SIG-M5 treated with dmso at 0.1 percent for 504 hours (cell line): ENCODE data around the gene NUP85.
A peak's percentile ranks its signal among the peaks of the same experiment; 100 is the strongest.
"Not testable (repeated sequence)": the region's sequence is repeated elsewhere in the genome, so short reads cannot be mapped to it uniquely, and the experiment has no call there.

Experiments used
- DNase-seq: peaks from one replicate; lab custom pipeline; 2025; ENCODE audit not compliant: unreplicated experiment; lab: John Stamatoyannopoulos, UW

The NUP85 gene

DNA sequence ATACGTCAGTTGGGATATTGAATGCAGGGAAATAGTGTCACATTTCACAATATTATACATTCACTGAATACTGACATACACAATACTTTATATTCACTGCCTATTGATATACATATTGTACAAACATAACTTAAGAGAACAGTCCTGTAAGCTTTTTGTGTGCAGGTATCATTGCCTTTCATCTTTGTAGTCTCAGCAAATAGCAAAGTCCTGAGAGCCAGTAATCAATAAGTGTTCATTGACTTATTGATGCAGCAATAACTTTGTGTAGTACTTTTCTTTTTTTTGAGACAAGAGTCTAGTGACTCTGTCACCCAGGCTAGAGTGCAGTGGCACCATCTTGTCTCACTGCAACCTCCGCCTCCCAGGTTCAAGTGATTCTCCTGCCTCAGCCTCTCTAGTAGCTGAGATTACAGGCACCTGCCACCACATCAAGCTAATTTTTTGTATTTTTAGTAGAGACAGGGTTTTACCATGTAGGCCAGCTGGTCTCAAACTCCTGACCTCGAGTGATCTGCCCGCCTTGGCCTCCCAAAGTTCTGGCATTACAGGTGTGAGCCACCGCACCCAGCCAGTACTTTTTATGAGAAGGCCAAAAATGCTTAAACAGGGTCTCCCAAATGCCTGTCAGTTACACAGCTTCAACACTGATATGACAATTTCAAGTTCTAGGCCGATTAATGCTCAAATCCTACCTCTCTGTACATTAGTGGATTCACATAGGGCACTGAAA, 5.4 kb upstream of the NUP85 start:
- no peak for DNase-seq

DNA sequence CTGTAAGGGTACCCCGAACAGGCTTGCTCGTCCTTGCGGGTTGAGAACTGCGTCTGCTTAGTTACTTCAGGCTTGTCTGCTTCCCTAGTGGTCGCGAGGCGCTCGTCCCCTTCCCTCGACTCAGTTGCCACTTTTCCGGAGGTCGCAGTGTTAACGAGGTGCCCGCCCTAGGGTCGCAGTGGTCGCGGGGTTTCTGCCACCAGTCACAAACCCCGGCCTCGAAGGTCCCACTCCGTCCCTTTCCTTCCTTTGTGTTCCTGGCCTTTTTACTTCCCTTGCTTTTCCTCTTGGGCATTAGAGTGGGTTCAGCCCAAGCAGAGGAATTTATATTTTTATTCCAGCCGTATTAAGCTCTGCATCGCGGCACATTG, 299 bp downstream of the NUP85 start:
- DNase-seq, result no peak

- DNase-seq, result not testable (repeated sequence)
These were observed 1.6 kb downstream of the NUP85 start for GRCh38 chr17:75207050-75207407.

DNA sequence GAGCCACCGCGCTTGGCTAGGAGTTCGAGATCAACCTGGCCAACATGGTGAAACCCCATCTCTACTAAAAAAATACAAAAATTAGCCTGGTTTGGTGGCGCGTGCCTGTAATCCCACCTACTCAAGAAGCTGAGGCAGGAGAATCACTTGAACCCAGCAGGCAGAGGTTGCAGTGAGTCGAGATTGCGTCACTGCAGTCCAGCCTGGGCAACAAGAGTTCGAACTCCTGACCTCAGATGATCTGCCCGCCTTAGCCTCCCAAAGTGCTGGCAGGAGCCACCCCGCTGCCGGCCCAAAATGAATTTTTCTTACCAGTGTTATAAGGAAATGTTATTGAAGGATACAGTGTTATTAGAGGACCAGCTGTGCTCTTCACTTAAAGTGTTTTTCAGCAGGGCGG, 2.3 kb downstream of the NUP85 start:
- DNase-seq, result no peak

- DNase-seq, result no peak
These were observed 2.7 kb downstream of the NUP85 start for GRCh38 chr17:75208161-75208560.

DNA sequence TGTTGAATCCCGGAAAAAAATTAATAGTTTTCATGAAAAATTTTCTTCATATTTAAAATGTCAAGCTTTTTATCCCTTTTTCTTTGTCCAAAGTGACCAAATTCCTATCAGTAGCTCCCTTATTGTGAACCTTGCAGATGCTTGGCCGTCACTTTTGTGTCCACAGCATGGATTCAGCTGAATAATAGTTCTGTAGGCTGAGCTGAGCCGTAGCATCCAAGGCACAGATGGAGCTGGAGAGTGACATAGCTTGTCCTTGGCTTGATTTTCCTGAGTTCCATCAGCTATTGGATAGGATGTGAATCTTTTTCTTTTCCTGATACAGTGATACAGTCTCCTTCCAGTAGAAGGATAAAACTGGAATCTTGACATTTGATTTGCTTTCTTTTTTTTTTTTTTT, 3.6 kb downstream of the NUP85 start:
- DNase-seq, result no peak

GRCh38 chr17:75218131-75218530, 12.7 kb downstream of the NUP85 start:
- DNase-seq, result no peak

- DNase-seq, result no peak
These were observed 14.3 kb downstream of the NUP85 start for GRCh38 chr17:75219815-75220214.

DNA sequence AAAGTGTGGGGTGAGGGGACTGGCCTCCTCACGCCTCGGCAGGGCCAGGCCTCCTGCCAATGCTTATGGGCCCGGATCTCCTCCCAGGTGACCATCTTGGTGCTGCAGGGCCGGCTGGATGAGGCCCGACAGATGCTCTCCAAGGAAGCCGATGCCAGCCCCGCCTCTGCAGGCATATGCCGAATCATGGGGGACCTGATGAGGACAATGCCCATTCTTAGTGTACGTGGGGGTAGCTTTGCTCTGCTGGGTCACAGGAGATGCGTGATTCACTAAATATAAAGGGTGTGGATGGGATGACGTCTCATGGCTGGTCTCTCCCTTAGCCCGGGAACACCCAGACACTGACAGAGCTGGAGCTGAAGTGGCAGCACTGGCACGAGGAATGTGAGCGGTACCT, 19.5 kb downstream of the NUP85 start:
- no peak for DNase-seq

- no peak for DNase-seq
These were observed 22.2 kb downstream of the NUP85 start for GRCh38 chr17:75227729-75228128.

- peak; percentile 96 for DNase-seq
These were observed 22.8 kb downstream of the NUP85 start for GRCh38 chr17:75228305-75228704.

DNA sequence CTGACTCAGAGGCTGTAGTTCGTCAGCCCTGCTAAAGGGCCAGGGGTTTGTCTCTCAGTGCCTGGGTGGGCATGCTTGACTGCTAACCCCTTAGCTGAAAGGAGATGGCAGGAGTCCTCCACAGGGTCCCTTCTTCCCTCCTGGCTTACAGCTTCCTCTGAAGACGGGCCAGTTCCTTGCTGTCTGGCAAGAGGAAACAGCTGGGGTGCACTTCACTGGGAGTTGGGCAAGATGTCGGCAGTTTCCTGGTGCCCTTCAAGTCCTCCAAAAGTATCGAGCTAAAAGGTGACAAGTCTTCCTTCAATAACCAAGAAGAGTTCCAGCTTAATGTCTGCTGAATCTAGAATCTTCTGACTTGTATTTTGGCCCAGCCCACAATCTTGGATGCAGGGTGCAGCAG, 23.4 kb downstream of the NUP85 start:
- DNase-seq, result peak; percentile 73

GRCh38 chr17:75231071-75231470, 25.6 kb downstream of the NUP85 start:
- no peak for DNase-seq

GRCh38 chr17:75231741-75232464, 26.4 kb downstream of the NUP85 start:
- no peak for DNase-seq

DNA sequence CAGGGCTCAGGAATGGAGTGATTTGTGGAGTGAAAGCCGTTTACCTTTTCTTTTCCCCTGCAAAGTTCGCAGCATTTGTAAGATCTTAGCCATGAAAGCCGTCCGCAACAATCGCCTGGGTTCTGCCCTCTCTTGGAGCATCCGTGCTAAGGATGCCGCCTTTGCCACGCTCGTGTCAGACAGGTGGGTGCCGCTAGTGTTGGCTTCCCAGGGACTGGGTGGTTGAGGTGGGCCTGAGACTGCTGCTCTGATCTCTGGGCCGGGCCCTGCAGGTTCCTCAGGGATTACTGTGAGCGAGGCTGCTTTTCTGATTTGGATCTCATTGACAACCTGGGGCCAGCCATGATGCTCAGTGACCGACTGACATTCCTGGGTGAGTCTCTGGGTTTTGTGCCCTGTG, 27.3 kb downstream of the NUP85 start:
- no peak for DNase-seq

- no peak for DNase-seq
These were observed 31.9 kb downstream of the NUP85 start for GRCh38 chr17:75237100-75238014.

- no peak for DNase-seq
These were observed 32.6 kb downstream of the NUP85 start for GRCh38 chr17:75238020-75238580.

DNA sequence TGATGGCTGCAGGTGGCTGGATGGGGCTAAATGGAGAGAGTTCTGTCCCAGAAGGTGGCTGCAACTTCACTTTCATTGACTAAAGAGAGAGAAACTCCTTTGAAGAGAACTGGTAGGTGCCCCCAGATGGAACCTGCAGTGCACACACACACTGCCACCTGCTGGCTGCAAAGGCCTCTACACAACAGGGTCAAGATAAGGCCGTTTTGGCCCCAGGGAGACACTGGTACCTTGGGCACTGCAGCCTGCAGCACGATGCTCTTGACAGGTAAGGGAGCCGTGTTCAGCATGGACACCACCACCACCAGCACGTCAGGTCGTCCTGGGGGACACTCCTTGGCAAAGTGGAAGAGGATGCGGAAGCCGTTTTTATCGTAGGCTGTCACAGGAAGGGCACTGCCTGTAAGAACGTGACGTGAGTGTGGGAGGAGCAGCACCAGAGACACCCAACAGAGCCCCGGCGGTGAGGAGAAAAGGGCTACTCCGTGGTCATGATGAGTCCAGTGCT, 33.3 kb downstream of the NUP85 start:
- peak; percentile 87 for DNase-seq

DNA sequence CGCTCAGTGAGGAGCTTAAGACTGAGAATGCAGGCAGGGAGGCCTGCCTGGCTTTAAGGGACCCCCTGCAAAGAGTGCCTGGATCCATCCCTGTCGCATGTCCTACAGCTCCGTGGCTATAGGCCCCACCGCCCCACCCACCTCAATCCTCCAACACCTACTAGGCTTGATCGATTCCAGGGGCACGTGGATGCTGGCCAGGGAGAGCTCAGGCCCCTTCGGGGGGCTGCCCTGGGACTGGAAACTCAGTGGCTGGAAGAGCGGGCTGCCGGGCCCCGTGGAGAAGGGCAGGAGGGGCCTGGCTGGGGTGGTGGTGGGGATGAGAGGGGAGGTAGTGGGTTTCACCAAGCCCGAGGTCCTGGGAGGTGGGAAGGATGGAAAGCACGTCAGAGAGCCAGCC, 33.7 kb downstream of the NUP85 start:
- no peak for DNase-seq

GRCh38 chr17:75239778-75240393, 34.4 kb downstream of the NUP85 start:
- no peak for DNase-seq
